GM06990 (cell line): Measurements from ENCODE around the gene LSP1.

Experiments used
- DNase-seq: peaks from one replicate; pipeline ENCODE4 v3.0.0-alpha.2; 2011; ENCODE audit not compliant: insufficient read length; ENCODE audit errors: extremely low read depth
- H3K27me3 ChIP-seq: replicated peaks from 2 replicates; pipeline ENCODE4 v1.6.0; 2011; ENCODE audit warnings: low read length; ENCODE audit not compliant: control insufficient read depth, insufficient read depth
- H3K36me3 ChIP-seq: 2 replicates; pipeline ENCODE4 v1.5.1; 2011; ENCODE audit warnings: low read length; ENCODE audit not compliant: control insufficient read depth, insufficient read depth
- H3K4me3 ChIP-seq: replicated peaks from 2 replicates; pipeline ENCODE4 v1.5.1; 2011; ENCODE audit warnings: low read depth, mild to moderate bottlenecking, control low read depth, low read length
- TF ChIP-seq, protein P1 (sequence below): IDR thresholded peaks from 2 replicates; pipeline ENCODE4 v1.5.1; 2011; ENCODE audit warnings: low read length, control low read depth, mild to moderate bottlenecking, inconsistent platforms; ENCODE audit not compliant: insufficient read depth, poor library complexity, severe bottlenecking

Gene LSP1

DNA sequence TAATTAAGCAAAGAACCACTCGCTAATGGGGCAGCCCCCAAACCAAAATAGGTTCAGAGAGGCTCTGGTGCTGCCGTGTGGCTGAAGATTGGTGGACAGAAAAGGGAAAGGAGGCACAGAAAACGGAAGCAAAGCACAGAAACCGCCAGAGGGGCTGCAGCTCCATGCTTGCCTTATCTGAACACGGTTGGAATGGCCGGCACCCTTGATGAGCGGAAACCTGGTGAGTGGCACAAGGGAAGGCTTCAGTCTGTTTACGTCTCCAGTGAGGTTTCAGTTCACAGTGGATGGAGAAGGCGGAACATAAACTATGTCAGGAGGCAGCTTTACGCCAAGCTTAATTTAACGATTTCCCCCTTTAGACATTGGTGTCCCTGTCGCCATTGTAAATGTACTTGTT, 44.0 kb downstream of the LSP1 start:
- Histone ChIP-seq H3K27me3 (no peaks in the 10 kb centered on the region; the same call in 1 of the 2 replicates), H3K36me3 (no peaks in the 10 kb centered on the region), H3K4me3 (no peak overlapping the region; the same call in 1 of the 2 replicates)
- DNase-seq, result no peak
- TF ChIP-seq, protein P1, sequence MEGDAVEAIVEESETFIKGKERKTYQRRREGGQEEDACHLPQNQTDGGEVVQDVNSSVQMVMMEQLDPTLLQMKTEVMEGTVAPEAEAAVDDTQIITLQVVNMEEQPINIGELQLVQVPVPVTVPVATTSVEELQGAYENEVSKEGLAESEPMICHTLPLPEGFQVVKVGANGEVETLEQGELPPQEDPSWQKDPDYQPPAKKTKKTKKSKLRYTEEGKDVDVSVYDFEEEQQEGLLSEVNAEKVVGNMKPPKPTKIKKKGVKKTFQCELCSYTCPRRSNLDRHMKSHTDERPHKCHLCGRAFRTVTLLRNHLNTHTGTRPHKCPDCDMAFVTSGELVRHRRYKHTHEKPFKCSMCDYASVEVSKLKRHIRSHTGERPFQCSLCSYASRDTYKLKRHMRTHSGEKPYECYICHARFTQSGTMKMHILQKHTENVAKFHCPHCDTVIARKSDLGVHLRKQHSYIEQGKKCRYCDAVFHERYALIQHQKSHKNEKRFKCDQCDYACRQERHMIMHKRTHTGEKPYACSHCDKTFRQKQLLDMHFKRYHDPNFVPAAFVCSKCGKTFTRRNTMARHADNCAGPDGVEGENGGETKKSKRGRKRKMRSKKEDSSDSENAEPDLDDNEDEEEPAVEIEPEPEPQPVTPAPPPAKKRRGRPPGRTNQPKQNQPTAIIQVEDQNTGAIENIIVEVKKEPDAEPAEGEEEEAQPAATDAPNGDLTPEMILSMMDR, result no peak

DNA sequence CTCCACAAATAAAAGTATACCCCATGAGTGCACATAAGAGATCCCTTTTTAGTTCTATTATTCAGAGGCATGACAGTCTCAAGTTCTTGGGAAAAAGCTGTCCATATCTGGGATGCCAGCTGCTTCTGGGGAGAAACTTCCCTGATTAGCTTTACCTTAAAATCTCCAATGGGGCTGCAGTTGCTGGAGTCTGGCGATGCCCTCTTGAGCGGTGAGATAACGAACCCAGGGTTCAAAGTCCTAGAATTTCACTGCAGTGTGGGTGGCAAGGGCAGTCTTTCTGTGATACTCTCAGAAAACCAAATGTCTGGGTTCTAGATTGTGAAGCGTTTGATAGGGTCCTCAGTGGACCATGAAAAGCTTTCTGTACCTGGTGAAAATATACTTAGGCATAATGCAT, 46.2 kb downstream of the LSP1 start:
- Histone ChIP-seq H3K36me3 (no peaks in the 10 kb centered on the region), H3K27me3 (no peaks in the 10 kb centered on the region; the same call in 1 of the 2 replicates), H3K4me3 (no peak overlapping the region)
- TF ChIP-seq, protein P1, result no peak
- DNase-seq, result no peak

DNA sequence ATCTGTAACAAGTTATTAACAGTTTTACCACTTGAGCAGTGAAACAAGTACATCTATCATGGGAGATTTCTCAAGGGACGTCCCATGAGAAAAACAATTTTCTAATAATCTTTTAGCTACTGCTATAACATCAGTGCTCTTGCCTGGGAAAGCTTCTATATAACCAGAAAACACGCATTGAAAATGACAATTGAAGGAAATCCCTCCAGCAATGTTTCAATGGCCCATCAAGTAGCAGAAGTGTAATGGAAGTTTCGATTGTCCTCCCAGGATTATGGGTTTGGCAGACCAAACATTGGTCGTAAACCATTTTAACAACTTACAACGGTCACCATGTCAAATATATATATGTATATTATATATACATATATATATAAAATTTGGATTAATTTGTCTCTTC, 46.8 kb downstream of the LSP1 start:
- TF ChIP-seq, protein P1, result no peak
- H3K4me3 ChIP-seq, result no peak overlapping the region
- H3K27me3 ChIP-seq, result no peaks in the 10 kb centered on the region; the same call in 1 of the 2 replicates
- H3K36me3 ChIP-seq, result no peaks in the 10 kb centered on the region
- no peak for DNase-seq

DNA sequence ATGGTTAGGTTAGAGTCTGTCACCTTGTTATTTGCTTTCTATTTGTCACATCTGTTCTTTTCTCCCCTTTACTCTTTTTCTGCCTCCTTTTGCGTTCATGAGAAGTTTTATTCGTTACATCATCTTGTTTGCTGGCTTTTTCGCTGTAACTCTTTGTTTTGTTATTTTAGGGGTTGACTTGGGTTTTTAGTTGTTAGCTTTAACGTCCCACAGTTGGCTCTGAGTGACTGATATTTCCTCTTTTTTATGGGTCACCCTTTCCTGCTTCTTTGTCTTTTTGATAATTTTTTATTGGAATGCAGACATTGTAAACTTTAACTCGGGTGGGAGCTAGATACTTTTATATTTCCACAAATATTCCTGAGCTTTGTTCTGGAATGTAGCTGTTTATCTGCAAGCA, 53.3 kb downstream of the LSP1 start:
- TF ChIP-seq, protein P1, result no peak
- Histone ChIP-seq H3K36me3 (no peaks in the 10 kb centered on the region), H3K27me3 (0 out of 2 replicates have a peak, but pooled peaks cover 1% of the 10 kb centered on the region), H3K4me3 (no peak overlapping the region)
- no peak for DNase-seq

DNA sequence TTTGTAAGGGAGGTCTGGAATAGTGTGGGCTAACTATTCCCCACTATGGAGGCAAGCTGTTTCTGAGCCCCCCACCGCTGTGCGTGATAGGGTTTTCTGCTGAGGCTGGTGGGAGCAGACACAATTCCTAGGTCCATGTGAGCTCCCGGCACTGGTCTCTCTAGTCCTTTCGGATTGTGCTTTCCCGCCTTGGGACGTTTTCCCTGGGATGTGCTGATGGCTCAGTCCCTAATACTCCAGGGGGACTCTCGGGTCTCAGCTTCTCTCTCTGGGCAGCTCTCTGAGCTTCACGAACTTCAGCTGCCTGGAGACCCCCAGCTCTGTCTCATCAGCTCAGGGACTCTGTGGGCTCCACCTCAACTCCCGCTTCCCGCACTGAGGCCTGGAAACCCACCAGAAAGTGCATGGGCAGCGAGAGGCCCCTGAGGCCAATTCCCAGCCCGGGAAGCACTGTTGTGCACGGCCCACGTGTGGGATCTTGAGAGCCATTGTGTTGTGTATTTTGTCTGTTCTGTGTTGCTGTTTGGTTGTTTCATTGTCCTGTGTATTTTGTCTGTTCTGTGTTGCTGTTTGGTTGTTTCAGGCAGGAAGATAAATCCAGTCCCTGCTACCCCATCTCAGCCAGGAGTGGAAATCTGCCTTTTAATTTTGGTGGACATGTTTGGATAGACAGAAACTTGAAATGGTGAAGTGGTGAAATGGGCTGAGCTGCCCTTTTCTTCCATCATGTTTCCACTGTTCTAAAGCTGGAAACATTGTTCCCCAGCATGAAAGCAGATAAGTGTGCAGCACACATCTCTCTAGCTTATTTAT, 53.9 kb downstream of the LSP1 start:
- no peaks in the 10 kb centered on the region for H3K36me3 ChIP-seq
- DNase-seq, result no peak
- H3K4me3 ChIP-seq, result no peak overlapping the region
- 0 out of 2 replicates have a peak, but pooled peaks cover 1% of the 10 kb centered on the region for H3K27me3 ChIP-seq
- TF ChIP-seq, protein P1, result no peak
